Activated B cell treated with CpG ODN at 0.5 μM for 24 hours (primary cell): ENCODE measurements around the gene VAX1. TPM values are rescaled to one million over a fixed set of nuclear protein-coding genes. Genes with fewer than 3 reads are reported as not detected.
A peak's percentile ranks its signal among the peaks of the same experiment; 100 is the strongest.

Experiments
- ATAC-seq: fragments of 200-7000 bp; cut with Tn5 transposase; one replicate; pipeline ENCODE4 v1.10.0; 2021; ENCODE audit warnings: low read depth, mild to moderate bottlenecking, moderate library complexity
- CTCF ChIA-PET: fragments of 350-600 bp; sonication (Branson Sonifier 250); formaldehyde crosslinking; loops from one replicate; lab custom pipeline; 2021; ENCODE audit warnings: antibody characterized with exemption; lab: Charles Lee
- POLR2A ChIA-PET: fragments of 350-600 bp; sonication (Branson Sonifier 250); formaldehyde crosslinking; loops from one replicate; lab custom pipeline; 2021; ENCODE audit warnings: antibody characterized with exemption; lab: Charles Lee
- DNase-seq: peaks from one replicate; pipeline ENCODE4 v3.0.0; 2022
- H3K27ac Mint-ChIP-seq: one replicate; pipeline ENCODE4 v1.8.0; 2020; ENCODE audit warnings: mixed read lengths
- H3K27me3 Mint-ChIP-seq: one replicate; pipeline ENCODE4 v1.8.0; 2021; ENCODE audit warnings: mixed read lengths
- H3K36me3 Mint-ChIP-seq: one replicate; pipeline ENCODE4 v1.8.0; 2021; ENCODE audit warnings: low read depth, mixed read lengths
- H3K4me1 Mint-ChIP-seq: one replicate; pipeline ENCODE4 v1.8.0; 2021; ENCODE audit warnings: mixed read lengths
- H3K4me3 Mint-ChIP-seq: one replicate; pipeline ENCODE4 v1.8.0; 2020; ENCODE audit warnings: mild to moderate bottlenecking, mixed read lengths
- H3K9me3 Mint-ChIP-seq: one replicate; pipeline ENCODE4 v1.8.0; 2020; ENCODE audit warnings: mixed read lengths
- intact Hi-C: fragments of 100-400 bp; cut with micrococcal nuclease; formaldehyde crosslinking; loops from one replicate; pipeline ENCODE4 v1.15.1; 2024
- total RNA-seq: library from RNA; stranded (reverse); gene quantifications from 2 replicates; pipeline ENCODE4 v1.2.3, GENCODE V29; 2022
- TF ChIP-seq, protein P1 (sequence below): fragments of 200-600 bp; IDR thresholded peaks from one replicate; pipeline ENCODE4 v1.8.0; 2022; ENCODE audit warnings: antibody characterized with exemption, mild to moderate bottlenecking

Gene VAX1
- total RNA-seq, 1 donor from 2014 or later, result not detected

DNA sequence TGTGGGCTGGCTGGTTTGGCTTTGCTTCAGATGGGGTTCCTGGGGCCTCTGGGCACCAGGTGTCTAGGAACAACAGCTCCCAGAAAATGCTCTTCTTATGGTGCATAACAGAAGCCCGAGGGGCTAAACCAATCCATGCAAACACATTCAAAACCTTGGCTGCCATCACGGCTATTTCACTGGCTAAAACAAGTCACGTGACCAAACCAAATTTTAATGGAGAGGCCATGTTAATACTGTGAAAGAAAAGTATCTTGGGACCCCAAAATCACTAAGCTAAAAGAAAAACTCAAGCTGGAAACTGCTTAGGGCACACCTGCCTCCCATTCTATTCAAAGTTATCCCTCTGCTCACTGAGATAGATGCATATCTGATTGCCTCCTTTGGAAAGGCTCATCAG is 40.1 kb upstream of the VAX1 start:
- CTCF ChIA-PET, result interaction anchor here (1.2 kb wide), 1 partner anchor 381 kb away, joined by 5 read pairs; no protein-coding TSS in a partner anchor
- no peak for ATAC-seq
- intact Hi-C loops, result loop anchor here (5.0 kb wide), 1 partner anchor 736 kb away; no protein-coding TSS in a partner anchor
- POLR2A ChIA-PET, result no interaction called here
- peaks cover 21% of the 10 kb centered on the region for H3K27me3 Mint-ChIP-seq
- no peak for DNase-seq
- TF ChIP-seq, protein P1, sequence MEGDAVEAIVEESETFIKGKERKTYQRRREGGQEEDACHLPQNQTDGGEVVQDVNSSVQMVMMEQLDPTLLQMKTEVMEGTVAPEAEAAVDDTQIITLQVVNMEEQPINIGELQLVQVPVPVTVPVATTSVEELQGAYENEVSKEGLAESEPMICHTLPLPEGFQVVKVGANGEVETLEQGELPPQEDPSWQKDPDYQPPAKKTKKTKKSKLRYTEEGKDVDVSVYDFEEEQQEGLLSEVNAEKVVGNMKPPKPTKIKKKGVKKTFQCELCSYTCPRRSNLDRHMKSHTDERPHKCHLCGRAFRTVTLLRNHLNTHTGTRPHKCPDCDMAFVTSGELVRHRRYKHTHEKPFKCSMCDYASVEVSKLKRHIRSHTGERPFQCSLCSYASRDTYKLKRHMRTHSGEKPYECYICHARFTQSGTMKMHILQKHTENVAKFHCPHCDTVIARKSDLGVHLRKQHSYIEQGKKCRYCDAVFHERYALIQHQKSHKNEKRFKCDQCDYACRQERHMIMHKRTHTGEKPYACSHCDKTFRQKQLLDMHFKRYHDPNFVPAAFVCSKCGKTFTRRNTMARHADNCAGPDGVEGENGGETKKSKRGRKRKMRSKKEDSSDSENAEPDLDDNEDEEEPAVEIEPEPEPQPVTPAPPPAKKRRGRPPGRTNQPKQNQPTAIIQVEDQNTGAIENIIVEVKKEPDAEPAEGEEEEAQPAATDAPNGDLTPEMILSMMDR, result no peak
- no peak overlapping the region for H3K4me3 Mint-ChIP-seq
- H3K4me1 Mint-ChIP-seq, result peaks cover 18% of the 10 kb centered on the region
- H3K27ac Mint-ChIP-seq, result no peak overlapping the region
- H3K9me3 Mint-ChIP-seq, result no peaks in the 10 kb centered on the region
- no peaks in the 10 kb centered on the region for H3K36me3 Mint-ChIP-seq

DNA sequence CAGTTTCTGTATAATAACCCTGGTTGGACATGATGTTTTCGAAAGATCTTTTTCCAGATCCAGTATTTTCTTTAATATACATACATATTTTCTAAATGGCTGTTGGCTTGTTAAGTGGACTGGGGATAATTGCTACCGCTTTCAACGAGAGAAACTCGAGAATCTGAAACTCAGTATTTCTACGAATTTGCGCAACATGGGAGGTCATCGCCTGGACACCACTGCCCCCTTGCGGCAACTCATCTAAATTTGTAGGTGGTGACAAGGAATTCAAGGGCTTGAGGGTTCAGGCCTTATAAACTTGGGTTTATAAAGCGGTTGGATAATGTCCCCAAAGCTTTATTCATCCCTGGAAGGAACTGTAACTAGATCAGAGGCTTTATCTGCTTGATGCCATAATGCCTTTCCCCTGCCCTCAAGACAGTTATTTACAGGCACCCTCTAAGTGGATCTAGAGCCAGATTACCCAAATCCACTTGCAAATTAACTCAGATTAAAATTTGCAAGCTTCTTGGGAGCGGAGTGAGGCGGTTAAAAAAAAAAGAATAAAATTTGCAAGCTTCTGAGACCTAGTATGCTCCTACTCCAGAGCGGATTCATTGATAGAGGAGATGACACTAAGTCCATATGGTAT is 37.9 kb upstream of the VAX1 start:
- ChIA-PET CTCF (interaction anchor here (1.4 to 3.9 kb wide), 6 partner anchors 14 to 493 kb away, joined by 4 to 89 read pairs (median 12); partner anchors contain the start of gene ENO4), POLR2A (no interaction called here)
- Mint-ChIP-seq H3K4me1 (peaks cover 18% of the 10 kb centered on the region), H3K27ac (no peak overlapping the region), H3K9me3 (no peaks in the 10 kb centered on the region), H3K27me3 (peaks cover 35% of the 10 kb centered on the region), H3K36me3 (no peaks in the 10 kb centered on the region), H3K4me3 (peak overlapping the region; percentile 85)
- DNase-seq (peak; percentile 46), ATAC-seq (peak; percentile 56)
- TF ChIP-seq, protein P1, result no peak
- intact Hi-C loops, result loop anchor here (1.0 to 5.0 kb wide), 5 partner anchors 328 to 734 kb away; partner anchors contain the start of gene HSPA12A

DNA sequence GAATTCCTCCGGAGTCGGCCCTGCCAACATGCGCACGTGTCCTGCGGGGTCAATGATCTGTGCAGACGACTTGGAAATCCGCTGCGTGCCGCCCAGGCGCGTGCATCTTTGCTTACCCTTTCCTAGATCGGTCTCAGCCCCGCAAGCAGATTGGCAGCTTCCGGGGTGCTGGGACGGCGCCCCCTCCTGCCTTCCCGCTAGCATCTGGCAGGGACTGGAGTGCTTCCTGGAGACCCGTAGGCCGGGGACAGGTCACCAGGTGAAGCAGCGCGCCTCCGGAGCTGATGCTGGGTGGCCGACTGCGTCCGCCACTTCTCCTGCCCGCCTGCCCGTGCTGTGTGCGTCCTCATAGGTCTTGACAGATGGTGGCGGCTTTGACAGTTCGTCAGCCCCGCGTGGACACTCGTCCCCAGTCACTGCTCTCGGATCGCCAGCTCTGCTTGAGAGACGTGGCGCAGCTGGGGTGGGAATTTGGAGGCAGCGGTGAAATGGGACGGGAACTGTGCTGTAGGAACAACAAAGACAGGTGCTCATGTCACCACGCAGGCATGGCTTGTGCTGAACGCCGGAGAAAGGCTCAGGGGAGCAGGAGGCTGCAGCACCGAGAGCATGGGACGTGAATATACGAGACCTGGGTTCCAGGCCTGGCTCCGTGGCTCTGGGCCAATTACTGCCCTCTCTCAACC is 37.3 kb upstream of the VAX1 start:
- peaks cover 35% of the 10 kb centered on the region for H3K27me3 Mint-ChIP-seq
- H3K36me3 Mint-ChIP-seq, result no peaks in the 10 kb centered on the region
- intact Hi-C loops, result loop anchor here (1.0 to 5.0 kb wide), 5 partner anchors 327 to 733 kb away; partner anchors contain the start of gene HSPA12A
- POLR2A ChIA-PET, result no interaction called here
- CTCF ChIA-PET, result interaction anchor here (0.6 to 3.9 kb wide), 20 partner anchors 11 to 493 kb away, joined by 3 to 89 read pairs (median 4); partner anchors contain the start of genes ENO4 and SHTN1
- TF ChIP-seq, protein P1, result no peak
- H3K27ac Mint-ChIP-seq, result no peak overlapping the region
- ATAC-seq, result peak; percentile 37
- peak overlapping the region; percentile 85 for H3K4me3 Mint-ChIP-seq
- peak; percentile 25 for DNase-seq
- H3K4me1 Mint-ChIP-seq, result peaks cover 18% of the 10 kb centered on the region
- H3K9me3 Mint-ChIP-seq, result no peaks in the 10 kb centered on the region

DNA sequence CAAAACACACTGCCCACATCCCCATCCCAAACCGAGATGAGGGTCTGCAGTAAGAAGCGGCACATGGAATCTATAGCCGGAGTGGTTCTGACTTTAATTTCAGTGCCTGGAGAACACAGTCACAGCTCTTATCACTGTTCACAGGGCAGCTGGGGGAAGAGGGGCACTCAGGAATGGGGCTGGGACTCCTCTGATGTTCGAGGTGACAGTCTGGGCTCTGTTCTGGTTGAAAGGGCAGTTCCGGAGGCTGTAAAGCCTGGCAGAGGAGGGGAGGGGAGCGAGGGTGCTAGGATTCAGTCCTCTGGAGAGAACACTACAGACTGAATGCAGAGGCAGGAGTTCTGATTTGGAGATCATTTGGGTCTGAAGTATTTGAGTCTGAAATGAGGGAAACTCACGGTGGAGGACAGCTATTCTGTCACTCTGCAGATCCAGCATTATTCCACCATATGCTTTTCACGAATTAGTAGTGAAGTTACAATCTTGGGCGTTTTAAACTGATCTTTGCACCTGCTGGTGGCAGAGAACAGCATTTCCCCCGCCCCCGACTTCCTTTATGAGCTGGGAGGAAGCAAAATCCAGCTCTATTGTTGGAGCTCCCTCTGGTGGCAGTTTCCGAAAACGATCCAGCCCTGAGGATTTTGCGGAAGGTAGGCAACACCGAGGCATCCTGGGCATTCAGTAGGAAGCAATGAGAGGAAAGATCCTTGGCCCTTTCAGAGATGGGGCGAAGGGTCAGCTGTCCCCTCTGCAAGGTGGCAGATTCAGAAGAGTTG is 36.6 kb upstream of the VAX1 start:
- Mint-ChIP-seq H3K27me3 (peaks cover 38% of the 10 kb centered on the region), H3K36me3 (no peaks in the 10 kb centered on the region), H3K4me3 (peak overlapping the region; percentile 85), H3K4me1 (peaks cover 18% of the 10 kb centered on the region), H3K9me3 (no peaks in the 10 kb centered on the region), H3K27ac (no peak overlapping the region)
- DNase-seq, result peak; percentile 56
- ChIA-PET CTCF (interaction anchor here (0.6 to 3.9 kb wide), 20 partner anchors 11 to 492 kb away, joined by 3 to 89 read pairs (median 4); partner anchors contain the start of genes ENO4 and SHTN1), POLR2A (no interaction called here)
- TF ChIP-seq, protein P1, result no peak
- peak; percentile 83 for ATAC-seq
- intact Hi-C loops, result loop anchor here (1.0 to 5.0 kb wide), 5 partner anchors 326 to 732 kb away; partner anchors contain the start of gene HSPA12A
